GM21423 (cell line): ENCODE results near the gene SLC4A2.

Experiments used
- ATAC-seq: cut with Tn5 transposase; IDR thresholded peaks from one replicate; pipeline ENCODE4 v1.9.1; 2021; ENCODE audit warnings: mild to moderate bottlenecking, moderate library complexity; ENCODE audit not compliant: unreplicated experiment

The SLC4A2 gene

DNA sequence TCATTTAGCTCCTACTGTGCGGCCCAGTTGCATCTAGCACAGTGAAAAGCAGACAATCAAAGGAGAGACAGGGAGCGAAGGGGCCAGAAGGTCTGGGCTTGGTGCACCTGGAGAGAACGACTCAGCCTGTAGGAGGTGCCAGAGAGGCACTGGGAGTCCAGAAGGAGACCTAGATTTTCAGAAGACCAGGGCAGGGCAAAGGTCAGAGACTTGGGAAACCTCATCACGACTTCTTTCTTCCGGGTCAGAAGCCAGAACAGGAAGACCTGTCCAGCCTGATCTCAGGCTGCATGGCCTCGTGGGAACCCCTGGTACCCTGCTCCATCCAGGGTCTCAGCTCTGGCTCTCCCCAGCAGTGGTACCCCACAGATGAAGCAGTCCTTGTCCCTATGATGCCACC lies 32.0 kb downstream of the SLC4A2 start:
- no peak for ATAC-seq

DNA sequence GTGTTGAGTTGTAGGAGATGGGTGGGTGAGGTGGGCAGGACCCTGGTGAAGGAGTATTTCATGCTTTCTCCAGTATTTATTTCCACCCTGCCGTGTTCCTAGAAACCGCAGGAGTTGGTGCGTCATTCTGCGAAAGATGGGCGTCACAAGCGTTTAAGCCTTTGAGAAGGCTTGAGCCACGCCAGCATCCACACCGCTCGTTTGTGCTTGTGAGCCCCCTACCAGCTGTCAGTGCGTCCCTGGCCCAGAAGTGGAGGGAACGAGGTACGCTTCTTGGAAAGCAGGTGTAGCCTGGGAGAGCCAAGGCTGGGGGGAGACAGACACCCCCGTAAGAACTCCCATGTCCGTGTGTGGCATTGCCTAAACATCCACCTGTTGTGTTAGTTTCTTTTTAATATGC lies 32.6 kb downstream of the SLC4A2 start:
- no peak for ATAC-seq

DNA sequence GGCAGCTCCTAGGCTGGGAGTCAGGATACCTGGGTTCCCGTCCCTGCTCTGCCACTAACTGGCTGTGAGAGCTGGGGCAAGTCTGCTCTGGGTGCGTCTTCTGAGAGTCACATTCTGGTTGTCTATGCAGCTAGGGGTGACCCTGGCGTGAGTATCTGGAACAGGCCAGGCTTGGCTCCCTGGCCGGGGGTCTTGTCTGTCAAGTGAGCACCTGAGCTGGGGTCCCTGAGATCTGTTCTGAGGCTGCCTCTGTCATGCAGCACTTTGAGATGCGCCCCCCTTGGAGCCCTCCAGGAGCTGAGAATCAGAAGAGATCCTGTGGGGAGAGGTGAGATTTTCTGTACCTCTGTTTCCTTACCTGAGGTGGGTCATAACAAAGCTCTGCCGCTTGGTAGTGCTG lies 34.4 kb downstream of the SLC4A2 start:
- ATAC-seq, result no peak

DNA sequence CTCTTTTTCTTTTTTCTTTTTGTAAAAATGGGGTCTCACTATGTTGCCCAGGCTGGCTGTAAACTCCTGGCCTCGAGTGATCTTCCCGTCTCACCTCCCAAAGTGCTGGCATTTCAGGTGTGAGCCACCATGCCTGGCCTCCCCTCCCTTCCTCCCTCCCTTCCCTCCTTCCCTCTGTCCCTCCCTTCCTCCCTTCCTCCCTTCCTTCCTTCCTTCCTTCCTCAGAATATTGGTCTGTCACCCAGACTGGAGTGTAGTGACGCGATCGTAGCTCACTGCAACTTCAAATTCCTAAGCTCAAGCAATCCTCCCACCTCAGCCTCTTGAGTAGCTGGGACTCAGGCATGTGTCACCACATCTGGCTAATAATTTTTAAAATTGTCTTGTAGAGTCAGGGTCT lies 35.3 kb downstream of the SLC4A2 start:
- no peak for ATAC-seq

DNA sequence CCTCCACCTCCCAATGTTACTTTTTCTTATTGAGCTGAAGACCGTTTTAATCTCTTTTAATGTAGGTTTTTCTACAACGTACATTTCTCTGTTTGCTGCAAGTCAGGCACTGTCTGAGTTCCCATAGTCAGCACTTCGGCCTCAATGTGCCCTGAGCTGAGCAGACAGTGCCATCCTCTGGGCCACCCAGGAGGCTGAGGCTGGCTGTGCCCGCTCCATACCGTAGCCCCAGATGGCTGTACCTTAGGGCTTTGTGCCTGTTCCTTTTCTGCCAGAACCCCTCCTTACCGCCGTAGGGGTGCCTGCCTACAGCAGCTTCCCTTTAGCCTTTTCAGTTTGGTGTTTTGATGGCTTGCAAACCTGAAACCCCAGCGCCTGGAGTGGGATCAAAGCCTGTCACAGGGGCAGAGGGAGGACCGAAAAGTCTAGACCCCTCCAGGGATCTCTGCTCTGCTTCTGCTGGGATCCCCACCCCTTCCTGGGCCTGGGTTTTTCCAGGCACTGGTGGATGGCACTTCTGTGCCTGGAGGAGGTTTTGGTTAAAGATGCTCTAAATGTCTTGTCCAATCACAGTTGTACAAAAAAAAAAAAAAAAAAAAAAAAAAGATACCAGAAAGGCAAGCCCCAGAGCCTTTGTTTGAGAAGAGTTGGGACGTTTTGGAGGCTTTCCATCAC lies 35.9 kb downstream of the SLC4A2 start:
- no peak for ATAC-seq

DNA sequence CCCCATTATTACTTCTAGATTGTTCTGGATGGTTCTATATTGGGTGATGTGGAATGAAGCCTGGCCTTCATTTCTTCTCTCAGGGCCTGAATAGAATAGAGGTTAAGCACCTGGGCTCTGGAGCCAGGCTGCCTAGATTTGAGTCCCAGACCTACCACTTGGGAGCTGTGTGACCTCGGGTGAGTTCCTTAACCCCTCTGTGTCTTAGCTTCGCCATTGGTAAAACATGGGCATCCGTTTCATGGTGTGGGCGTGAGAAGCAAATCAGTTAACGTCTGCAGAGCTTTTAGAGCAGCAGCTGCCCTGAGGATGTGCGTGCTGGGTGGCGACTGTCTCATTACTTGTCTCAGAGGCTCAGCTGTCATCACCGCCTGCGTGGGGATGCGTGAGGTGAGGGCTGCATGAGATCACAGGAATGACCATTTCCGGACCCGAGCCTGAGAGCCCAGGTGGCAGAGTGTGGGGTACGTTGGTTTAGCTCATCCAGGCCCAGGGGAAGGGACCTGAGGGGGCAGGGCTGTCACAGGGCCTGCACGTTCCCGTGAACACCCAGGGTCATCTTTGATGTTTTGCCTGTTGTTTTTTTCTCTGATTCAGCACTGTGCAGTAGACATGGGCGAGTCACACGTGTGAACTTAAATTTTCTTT lies 36.6 kb downstream of the SLC4A2 start:
- ATAC-seq, result no peak

DNA sequence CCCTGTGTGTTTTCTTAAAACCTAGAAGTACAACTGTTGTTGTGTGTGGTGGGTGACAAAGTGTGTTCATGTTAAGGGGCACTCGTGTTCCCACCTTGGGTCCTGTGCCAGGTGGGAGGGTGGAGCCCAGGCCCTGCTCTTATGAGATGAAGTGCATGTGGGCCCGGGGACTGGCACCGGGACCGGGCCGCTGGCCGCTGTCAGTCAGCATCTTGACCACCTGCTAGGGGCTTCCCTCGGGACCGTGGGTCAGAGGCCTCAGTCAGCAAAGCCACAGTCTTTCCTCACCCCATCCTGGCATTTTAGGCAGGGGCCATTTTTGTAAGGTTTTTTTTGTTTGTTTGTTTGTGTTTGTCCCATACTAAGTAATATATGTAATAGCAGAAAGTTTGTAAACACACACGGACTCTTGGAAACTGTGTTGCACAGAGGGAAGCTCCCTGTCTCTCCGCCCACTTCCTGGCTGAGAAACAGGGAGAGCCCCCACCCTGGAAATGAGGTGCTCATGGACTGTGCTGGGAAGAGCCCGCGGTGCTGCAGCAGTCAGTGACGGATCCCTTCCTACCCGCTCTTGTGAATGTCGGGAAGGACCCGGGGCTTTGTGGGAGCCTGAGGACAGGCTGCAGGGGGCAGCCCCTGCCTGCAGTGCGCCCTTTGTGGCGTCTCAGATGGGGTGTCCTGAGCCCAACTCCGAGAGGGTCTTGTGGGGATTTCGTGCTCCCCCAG lies 40.3 kb downstream of the SLC4A2 start:
- ATAC-seq, result no peak

DNA sequence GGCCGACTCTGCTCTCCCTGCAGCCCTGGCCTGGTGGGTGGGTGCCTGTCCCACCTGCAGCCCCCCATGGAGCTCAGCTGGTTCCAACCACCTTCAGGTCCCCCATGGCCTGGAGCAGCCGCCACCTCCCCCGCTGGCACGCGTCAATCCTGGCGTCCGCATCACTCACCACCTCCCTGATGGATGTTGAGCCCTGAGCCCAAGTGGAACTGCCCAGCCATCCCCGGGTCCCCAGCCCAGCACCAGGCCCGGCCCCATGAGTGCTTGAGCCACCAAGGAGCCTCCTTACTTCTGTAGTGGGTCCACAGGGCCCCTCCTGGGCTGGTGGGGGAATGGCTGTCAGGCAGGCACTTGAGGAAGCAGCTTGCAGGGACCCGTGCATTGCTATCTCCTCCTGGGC lies 41.5 kb downstream of the SLC4A2 start:
- no peak for ATAC-seq

DNA sequence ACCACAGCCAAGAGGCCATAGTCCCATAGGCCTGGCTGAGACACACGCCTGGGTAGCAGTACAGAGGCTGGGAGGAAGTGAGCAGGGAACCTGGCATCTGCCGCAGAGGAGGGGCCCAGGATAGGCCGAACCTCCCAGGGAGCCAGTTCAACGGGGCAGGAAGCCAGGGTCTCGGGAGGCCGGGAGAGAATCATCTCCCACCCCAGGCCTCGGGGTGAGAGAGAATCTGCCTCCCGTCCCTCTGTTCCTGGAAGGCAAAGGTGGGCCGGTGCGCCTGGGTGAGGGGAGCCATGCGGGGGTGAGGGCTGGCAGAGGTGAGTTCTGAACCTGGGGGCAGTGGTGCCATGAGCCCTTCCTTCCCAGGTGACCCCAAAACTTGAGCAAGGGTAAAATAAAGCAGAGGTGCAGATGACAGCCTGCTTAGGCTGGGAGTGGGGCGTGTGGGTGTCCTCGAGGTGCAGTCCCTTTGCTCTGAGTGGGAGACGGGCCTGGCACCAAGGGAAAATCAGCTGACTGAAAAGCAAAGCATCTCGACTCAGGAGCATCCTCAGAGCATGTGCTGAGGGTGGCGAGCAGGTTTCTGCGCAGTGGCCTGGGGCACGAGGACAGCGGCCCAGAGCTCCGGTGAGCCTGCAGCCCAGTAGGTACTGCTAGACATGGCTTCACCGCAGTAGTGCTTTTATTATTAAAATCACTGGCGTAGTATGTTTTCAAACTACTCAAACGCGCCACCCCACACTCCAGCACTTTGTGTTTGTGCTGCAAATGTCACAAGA lies 42.4 kb downstream of the SLC4A2 start:
- no peak for ATAC-seq

DNA sequence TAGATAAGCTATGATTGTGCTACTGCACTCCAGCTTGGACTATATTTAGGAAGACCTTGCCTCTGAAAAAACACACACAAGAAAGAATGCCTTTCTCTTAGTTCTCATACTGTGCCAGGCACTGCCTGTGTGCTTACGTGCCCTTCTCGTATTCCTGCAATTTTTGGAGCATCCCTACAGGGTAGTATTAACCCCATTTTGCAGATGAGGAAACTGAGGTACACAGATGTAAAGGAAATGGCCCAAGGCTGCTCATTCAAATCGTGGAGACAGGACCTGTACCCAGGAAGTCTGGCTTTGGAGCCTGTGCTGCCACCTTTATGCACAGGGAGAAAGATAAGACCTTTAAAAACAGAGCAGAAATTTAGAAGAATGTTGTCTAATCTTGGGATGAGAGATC lies 43.6 kb downstream of the SLC4A2 start:
- no peak for ATAC-seq

DNA sequence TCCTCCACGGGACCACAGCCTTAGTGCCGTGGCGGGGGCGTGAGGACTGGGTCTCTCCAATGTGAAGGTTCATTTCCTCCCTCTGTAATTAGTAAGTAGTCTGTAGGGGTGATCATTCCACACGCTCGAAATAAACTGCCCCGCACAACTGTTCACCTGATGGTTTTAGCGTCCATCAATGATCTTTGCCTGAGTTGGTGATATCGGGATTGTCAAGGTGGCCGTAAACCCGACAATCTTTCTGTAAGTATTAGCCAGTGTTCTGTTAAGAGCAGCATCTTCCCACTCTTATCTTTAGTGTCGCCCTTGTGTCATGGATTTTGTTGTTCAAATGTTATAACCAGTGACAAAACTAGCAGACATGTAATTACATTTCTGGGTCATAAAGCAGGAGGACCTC lies 44.6 kb downstream of the SLC4A2 start:
- ATAC-seq, result no peak

DNA sequence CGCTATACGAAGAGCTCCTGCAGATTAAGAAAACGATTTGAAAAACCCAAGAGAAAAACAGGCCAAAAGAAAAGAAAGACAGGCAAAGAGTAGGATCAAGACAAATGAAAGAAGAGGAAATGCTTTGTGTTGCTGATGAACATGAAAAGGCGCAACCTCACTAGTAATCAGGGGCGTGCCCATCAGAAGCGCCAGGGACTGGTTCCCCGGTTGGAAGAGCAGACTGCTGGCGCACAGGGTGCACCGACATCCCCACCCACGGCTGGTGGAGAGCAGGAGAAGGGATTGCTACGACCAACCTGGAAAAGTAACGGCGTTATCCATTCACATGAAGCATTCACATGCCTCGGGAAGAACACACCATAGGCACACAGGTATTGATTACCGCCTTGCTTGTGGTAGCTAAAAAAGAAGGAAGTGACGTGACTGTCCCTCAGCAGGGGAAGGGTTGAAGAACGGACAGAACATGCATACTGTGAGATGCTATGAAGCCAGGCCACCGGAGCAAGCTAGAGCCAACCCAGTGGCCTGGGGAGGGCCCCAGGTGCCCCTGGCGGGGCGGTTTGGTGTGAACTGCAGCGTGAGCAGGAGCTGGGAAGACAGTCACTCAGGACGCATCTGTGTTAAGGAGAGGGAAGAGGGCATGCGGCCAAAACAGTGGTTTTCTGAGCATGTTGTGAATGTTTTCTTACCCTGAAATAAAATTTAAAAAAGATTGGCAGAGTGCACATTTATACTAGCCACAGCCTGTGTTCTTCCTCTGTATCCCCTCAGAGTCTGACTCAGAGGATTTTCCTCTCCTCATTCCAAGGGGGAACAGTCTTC lies 45.2 kb downstream of the SLC4A2 start:
- ATAC-seq, result no peak

DNA sequence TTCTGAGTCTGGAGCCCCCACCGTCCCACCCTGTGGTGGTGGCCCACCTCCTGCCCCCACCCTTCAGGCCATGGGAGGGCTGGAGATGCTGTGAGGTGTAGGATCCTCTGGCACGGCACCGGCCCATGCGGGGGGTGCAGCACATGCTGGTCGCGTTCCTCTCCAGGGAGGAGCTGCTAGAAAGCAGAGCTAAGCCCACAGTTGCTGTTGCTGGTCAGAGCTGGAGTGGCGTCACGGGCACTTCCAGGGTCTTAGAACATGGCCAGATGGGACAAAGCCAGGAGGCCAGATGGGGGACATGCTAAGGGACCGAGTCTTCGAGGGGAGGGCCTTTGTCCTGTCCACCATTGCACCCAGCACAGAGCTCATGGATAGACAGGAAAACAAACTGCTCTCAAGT lies 48.5 kb downstream of the SLC4A2 start:
- no peak for ATAC-seq

DNA sequence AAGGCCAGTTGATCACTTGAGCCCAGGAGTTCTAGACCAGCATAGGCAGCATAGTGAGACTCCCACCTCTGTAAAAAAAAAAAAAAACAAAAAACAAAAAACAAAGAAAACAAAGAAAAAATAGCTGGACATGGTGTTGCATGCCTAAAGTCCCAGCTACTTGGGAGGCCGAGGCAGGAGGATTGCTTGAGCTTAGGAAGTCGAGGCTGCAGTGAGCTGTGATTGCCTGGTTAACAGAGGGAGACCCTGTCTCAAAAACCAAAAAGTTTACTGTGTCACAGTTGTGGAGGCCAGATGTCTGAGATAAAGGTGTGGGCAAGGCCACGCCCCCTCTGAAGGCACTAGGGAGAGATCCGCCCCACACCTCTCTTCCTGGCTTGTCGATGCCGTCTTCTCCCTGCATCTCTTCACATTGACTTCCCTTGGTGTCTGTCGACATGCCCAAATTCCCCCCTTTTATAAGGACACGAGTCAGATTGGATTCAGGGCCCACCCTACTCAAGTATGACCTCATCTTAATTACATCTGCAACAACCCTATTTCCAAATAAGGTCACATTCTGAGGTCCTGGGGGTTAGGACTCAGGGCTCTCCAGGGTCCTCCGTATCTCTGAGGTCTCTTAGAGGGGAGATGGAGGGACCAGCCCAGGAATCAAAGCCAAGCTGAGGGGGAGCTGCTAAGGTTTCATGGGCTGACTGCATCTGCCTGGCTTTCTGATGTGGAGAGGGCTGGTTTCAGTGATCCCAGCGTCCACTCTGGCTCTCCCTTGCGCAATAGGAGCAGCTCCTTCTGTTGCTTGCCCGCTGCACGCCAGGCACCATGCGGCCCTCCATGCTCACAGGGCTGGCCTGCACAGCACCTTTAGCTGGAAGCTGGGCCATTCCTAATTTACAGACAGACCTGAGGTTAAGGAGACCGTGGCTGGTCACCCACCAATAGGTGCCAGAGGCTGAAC lies 50.0 kb downstream of the SLC4A2 start:
- no peak for ATAC-seq

DNA sequence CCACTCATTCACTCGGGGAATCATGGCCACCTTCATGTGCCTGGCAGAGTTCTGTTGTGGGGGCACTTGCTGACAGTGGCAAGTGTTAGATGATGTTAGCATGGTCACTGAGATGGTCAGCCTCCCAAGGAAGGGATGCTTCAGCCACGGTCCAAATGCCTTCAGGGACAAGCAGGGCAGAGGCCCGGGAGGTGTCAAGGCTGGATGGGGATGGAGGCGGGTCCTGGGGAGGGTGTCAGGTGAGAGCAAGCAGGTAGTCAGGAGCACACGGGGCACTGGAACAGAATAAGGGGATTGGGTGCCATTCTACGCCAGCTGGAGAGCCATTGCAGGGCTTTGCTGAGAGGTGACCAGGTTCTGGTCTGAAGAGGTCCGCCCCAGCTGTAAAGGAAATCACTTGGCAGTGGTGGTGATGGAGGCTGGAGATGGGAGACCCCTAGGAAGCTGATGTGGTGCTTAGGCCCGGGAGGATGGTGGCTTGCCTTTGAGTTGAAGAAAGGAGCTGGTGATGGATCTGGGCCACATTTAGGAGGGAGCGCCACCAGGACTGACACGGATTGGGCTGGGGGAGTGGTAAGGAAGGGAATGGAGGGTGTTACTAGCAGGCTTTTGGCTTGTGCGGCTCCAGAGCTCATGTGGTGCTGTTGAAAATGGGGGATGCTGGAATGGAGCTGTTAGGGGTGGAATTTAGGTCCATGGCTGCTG lies 51.0 kb downstream of the SLC4A2 start:
- ATAC-seq, result no peak

DNA sequence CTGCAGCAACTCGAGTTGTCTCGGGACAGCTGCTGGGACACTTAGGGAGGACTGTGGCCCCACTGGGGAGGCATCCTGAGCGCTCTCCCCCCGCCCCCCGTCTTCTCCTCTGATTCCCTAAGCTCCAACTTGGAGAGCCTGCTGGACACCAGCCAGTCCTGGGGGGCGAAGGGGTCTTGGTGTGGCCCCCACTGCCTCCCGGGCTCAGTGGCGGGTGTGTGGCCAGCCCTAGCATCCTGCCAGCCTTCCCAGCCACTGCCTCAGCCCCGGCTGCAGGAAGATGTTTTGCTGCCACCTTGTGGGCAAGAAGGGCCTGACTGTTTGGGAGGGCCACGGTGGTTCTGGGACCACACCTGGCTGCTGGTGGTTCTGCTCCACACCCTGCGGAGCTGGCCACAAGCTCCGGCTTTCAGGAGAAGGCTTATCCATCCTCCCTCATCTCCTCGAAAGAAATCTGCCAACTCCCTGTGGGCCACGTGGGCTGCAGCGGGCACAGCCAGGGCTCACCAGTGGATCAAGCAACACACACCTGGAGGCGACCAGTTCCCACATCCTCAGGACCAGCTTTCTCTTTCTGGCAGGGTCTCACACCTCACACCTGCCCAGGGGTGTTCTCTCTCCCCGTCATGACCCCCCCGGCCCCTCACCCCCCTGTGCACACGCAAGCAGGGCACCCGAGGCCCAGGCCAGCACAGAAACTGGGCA lies 51.7 kb downstream of the SLC4A2 start:
- peak; percentile 73 for ATAC-seq

DNA sequence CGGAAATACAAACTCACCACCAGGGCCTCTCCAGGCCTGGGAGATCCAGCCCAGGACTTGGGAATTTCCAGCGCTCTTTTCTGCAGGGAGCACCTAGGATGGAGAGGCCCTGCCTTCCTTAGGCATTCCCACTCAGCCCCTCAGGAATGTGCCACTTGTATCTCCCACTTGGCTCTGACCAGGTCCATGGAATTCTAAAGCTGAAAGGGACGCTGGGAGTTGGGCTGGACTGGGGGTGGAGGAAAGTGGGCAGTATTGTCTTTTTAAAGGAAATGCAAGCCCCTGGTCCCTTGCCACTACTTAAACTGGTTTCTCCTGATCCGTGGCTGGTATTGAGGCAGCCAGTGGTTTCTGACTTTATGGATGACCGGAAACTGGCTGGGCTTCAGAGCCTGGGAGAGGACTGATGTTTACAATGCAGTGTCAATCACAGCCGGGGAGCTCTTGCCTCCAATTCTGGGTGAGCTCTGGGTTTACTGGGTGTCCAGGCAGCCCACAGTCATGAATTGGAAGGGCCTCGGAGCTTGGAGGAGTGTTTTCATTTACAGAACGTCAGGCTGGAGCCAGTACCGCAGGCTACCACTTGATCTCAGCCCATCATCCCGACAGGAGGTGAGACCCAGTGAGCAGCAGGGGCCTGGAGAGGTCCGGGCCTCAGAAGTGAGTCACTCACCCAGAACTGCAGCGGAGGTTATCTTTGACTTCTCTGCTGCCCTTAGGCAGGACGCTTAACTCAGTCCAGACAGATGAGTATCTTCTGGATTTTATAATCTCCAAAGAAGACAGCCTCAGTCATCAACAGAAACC lies 54.2 kb downstream of the SLC4A2 start:
- no peak for ATAC-seq
